K562 (cell line): Measurements from ENCODE around the gene NEDD9. TPM values are rescaled to one million over a fixed set of nuclear protein-coding genes. Genes with fewer than 3 reads are reported as not detected.

Experiments
- ATAC-seq: fragments of 200-7000 bp; cut with Tn5 transposase; 3 replicates; pipeline ENCODE4 v1.9.1; 2020; ENCODE audit warnings: moderate library complexity
- BruUV-seq: library from RNA; stranded (reverse); fragments of 400-500 nt; replicated peaks from 2 replicates; lab custom pipeline; 2021; lab: Mats Ljungman, UMichigan
- CTCF ChIA-PET: fragments of 300-600 bp; formaldehyde crosslinking; extraction: SDS; loops from one replicate; lab custom pipeline; 2021; ENCODE audit warnings: low intra/inter-chr PET ratio; lab: Yijun Ruan, JAX
- POLR2A ChIA-PET: fragments of 300-600, 350-650 bp; sonication (Branson Sonifier 250); formaldehyde crosslinking; extraction: SDS; loops from one replicate; lab custom pipeline; 2021; ENCODE audit warnings: antibody characterized with exemption, inconsistent platforms; lab: Yijun Ruan, JAX
- DNase-seq, 4 experiments: peaks; one replicate each; pipeline versions ENCODE4 v3.0.0 to v3.0.0-alpha.2; 2011 to 2018; ENCODE audit warnings: low spot score in 3 of 4, mixed read lengths in 3 of 4; ENCODE audit errors: extremely low read depth in 1 of 4
- FAIRE-seq: peaks from 2 replicates; lab custom pipeline; 2011; peaks lifted over from hg19 to GRCh38; lab: Jason Lieb, UNC
- H2AFZ ChIP-seq: 2 replicates; pipeline ENCODE4 v1.6.0; 2011; ENCODE audit warnings: low read depth, low read length, control low read depth, inconsistent platforms
- H3K27ac ChIP-seq: fragments of 200-600 bp; 3 replicates; pipeline ENCODE4 v1.8.0; 2011; ENCODE audit warnings: low read depth, mild to moderate bottlenecking, control low read depth, inconsistent platforms, low read length, moderate library complexity, mixed read lengths; ENCODE audit errors: extremely low read depth
- H3K27me3 ChIP-seq, 2 experiments: fragments of 300-600 bp in 1 of 2; 2 replicates in 1 of 2; 3 replicates in 1 of 2; pipeline versions ENCODE4 v1.6.0 to v1.8.0; 2011; ENCODE audit warnings: inconsistent platforms in 2 of 2, low read length in 2 of 2, mild to moderate bottlenecking in 1 of 2, mixed read lengths in 1 of 2, moderate library complexity in 1 of 2; ENCODE audit not compliant: control insufficient read depth in 2 of 2, insufficient read depth in 2 of 2
- H3K36me3 ChIP-seq: fragments of 300-600 bp; 3 replicates; pipeline ENCODE4 v1.8.0; 2011; ENCODE audit warnings: mild to moderate bottlenecking, low read length, inconsistent platforms; ENCODE audit not compliant: control insufficient read depth, insufficient read depth
- H3K4me1 ChIP-seq, 2 experiments: fragments of 200-600 bp in 1 of 2; replicated peaks in 1 of 2; 2 replicates in 1 of 2; 3 replicates in 1 of 2; pipeline versions ENCODE4 v1.5.1 to v1.8.0; 2011; ENCODE audit warnings: inconsistent platforms in 2 of 2, low read length in 2 of 2, mild to moderate bottlenecking in 1 of 2, mixed read lengths in 1 of 2, moderate library complexity in 1 of 2; ENCODE audit not compliant: control insufficient read depth in 2 of 2, insufficient read depth in 2 of 2
- H3K4me2 ChIP-seq: 2 replicates; pipeline ENCODE4 v1.6.1; 2011; ENCODE audit warnings: low read length, control low read depth, inconsistent platforms, mixed read lengths; ENCODE audit not compliant: insufficient read depth
- H3K4me3 ChIP-seq: fragments of 200-600 bp; sonication (generic), shearing (Covaris generic); 2 replicates; pipeline ENCODE4 v1.5.1; 2016; ENCODE audit warnings: control low read depth, inconsistent platforms
- H3K79me2 ChIP-seq: fragments of 200-600 bp; 3 replicates; pipeline ENCODE4 v1.8.0; 2011; ENCODE audit warnings: low read length, inconsistent platforms; ENCODE audit not compliant: control insufficient read depth, insufficient read depth
- H3K9ac ChIP-seq, 2 experiments: 2 replicates each; pipeline versions ENCODE4 v1.6.0 to v1.6.1; 2011; ENCODE audit warnings: low read depth in 2 of 2, low read length in 2 of 2, control low read depth in 1 of 2, inconsistent platforms in 1 of 2, mild to moderate bottlenecking in 1 of 2, mixed read lengths in 1 of 2; ENCODE audit not compliant: insufficient read depth in 1 of 2
- H3K9me1 ChIP-seq: one replicate; pipeline ENCODE4 v1.6.0; 2011; ENCODE audit warnings: inconsistent platforms, mild to moderate bottlenecking, low read length, moderate library complexity; ENCODE audit not compliant: control insufficient read depth, insufficient read depth
- H3K9me3 ChIP-seq: replicated peaks from 2 replicates; pipeline ENCODE4 v1.5.1; 2011; ENCODE audit warnings: low read depth, low read length, inconsistent platforms; ENCODE audit not compliant: control insufficient read depth, insufficient read depth
- H4K20me1 ChIP-seq: replicated peaks from 2 replicates; pipeline ENCODE4 v1.6.1; 2011; ENCODE audit warnings: low read length, inconsistent platforms, mixed read lengths; ENCODE audit not compliant: control insufficient read depth, insufficient read depth
- BCL6 ChIP-seq: fragments of 250-450 bp; sonication (Bioruptor Pico); IDR thresholded peaks from 2 replicates; pipeline ENCODE4 v1.4.0; 2020
- IFI16 ChIP-seq: fragments of 250-450 bp; sonication (Bioruptor Pico); IDR thresholded peaks from 2 replicates; pipeline ENCODE4 v2.1.2; 2022; ENCODE audit warnings: mild to moderate bottlenecking, inconsistent platforms
- RBM25 ChIP-seq: fragments of 200-400 bp; formaldehyde crosslinking; IDR thresholded peaks from 2 replicates; pipeline ENCODE4 v1.6.1; 2018; ENCODE audit warnings: low read length, low read depth, moderate library complexity; ENCODE audit not compliant: severe bottlenecking
- ZBTB40 ChIP-seq, 2 experiments: fragments of 450-650 bp in 1 of 2; sonication (generic) in 1 of 2; formaldehyde crosslinking in 1 of 2; IDR thresholded peaks; 2 replicates each; pipeline versions ENCODE4 v1.7.1 to v1.9.0; 2016 to 2022; ENCODE audit warnings: inconsistent platforms in 1 of 2, mild to moderate bottlenecking in 1 of 2, missing genetic modification reagents in 1 of 2
- WGBS: fragments of 100-300 bp; shearing (Covaris generic); methylation state at CpG from one replicate; pipeline ENCODE4 v1.1.6; 2016; ENCODE audit warnings: low coverage, mixed read lengths; ENCODE audit not compliant: insufficient coverage; ENCODE audit errors: missing lambda C conversion rate; 5-methylcytosine and 5-hydroxymethylcytosine counted together
- in situ Hi-C: fragments of 300-500 bp; cut with MboI; formaldehyde crosslinking; loops from 4 replicates; pipeline ENCODE4 v1.15.0; 2018; ENCODE audit warnings: inconsistent platforms, mixed read lengths
- intact Hi-C: fragments of 100-400 bp; cut with micrococcal nuclease; formaldehyde crosslinking; loops from 2 replicates; pipeline ENCODE4 v1.14.2; 2022
- polyA plus RNA-seq, 8 experiments: library from polyadenylated mRNA; depleted of rRNA in 4 of 8; stranded (reverse) in 5 of 8; unstranded in 3 of 8; fragments of >200 nt; fragmentation: Nextera tagmentation in 2 of 8; fragmentation: Illumina TruSeq in 1 of 8; extraction: Ambion mirVana in 2 of 8; extraction: Trizol in 1 of 8; gene quantifications; 2 replicates each; pipeline versions ENCODE4 v1.2.1 to v1.2.3, GENCODE V29; 2011 to 2014; ENCODE audit warnings: inconsistent platforms in 1 of 8, missing spikeins in 1 of 8
- total RNA-seq, 7 experiments: library from RNA; depleted of rRNA in 6 of 7; stranded (reverse); fragments of >200 nt in 6 of 7; fragmentation: Illumina TruSeq in 2 of 7; extraction: Trizol in 2 of 7; gene quantifications; 2 replicates each; pipeline versions ENCODE4 v1.2.1 to v1.2.3, GENCODE V29; 2011 to 2021; ENCODE audit warnings: low replicate concordance in 1 of 7

NEDD9 gene
- total and polyA plus RNA-seq, 9 of the 15 experiments (the other 6 are each of a cell fraction or from before 2014, with no cell fraction given) = 0.04 to 0.18 (median 0.15) TPM; not detected in 6

GRCh38 chr6:11248974-11249761 is 16.7 kb upstream of the NEDD9 start (continued):
- peak; percentile 56 for TF ChIP-seq RBM25

GRCh38 chr6:11246722-11247121 is 14.3 kb upstream of the NEDD9 start:
- FAIRE-seq = no peak

More at GRCh38 chr6:11246722-11247121, 14.3 kb upstream of the NEDD9 start:
- CTCF ChIA-PET = no interaction called here
- no peaks in the 10 kb centered on the region for H3K4me1 ChIP-seq
- no peaks in the 10 kb centered on the region for H3K9me1 ChIP-seq
- no peak overlapping the region for H3K4me2 ChIP-seq
- no peak overlapping the region for H3K27ac ChIP-seq
- H3K9ac ChIP-seq = no peak overlapping the region
- in situ Hi-C loops = no loop called here
- no TSS peak for BruUV-seq
- ATAC-seq (no peak), DNase-seq (no peak)
- H3K36me3 ChIP-seq = no peaks in the 10 kb centered on the region
- 0% methylated on average over 6 of the region's 6 CpGs for WGBS
- H3K27me3 ChIP-seq = peaks cover 0 to 31% of the 10 kb centered on the region in 2 experiments; a peak in 3 of 5 replicates
- H3K79me2 ChIP-seq = no peaks in the 10 kb centered on the region
- H4K20me1 ChIP-seq = no peaks in the 10 kb centered on the region
- intact Hi-C loops = no loop called here
- POLR2A ChIA-PET = no interaction called here
- no peak overlapping the region for H2AFZ ChIP-seq
- TF ChIP-seq IFI16 (CRISPR knock-in tag) = no peak
- TF ChIP-seq ZBTB40 (IDR thresholded peaks at IDR 0.05) = no peak
- TF ChIP-seq ZBTB40 (CRISPR knock-in tag; IDR thresholded peaks at IDR 0.05) = no peak
- TF ChIP-seq BCL6 (CRISPR knock-in tag) = no peak
- H3K9me3 ChIP-seq = no peaks in the 10 kb centered on the region
- no peak overlapping the region for H3K4me3 ChIP-seq
